K562 (cell line): Measurements from ENCODE around the gene KL.

Experiments used
- CTCF ChIP-seq, 3 experiments: IDR thresholded peaks in 2 of 3; conservative IDR thresholded peaks in 1 of 3; 2 replicates each; pipeline ENCODE4 v1.5.1; 2011 to 2012; ENCODE audit warnings: low read length in 3 of 3, mild to moderate bottlenecking in 3 of 3, control low read depth in 2 of 3, improper control_type of control experiment in 1 of 3, inconsistent platforms in 1 of 3, low read depth in 1 of 3, mixed read lengths in 1 of 3, moderate library complexity in 1 of 3; ENCODE audit not compliant: insufficient read depth in 2 of 3
- MTA1 ChIP-seq: fragments of 450-650 bp; IDR thresholded peaks from 2 replicates; pipeline ENCODE4 v1.6.1; 2017; ENCODE audit warnings: borderline replicate concordance
- NFYB ChIP-seq: IDR thresholded peaks from 2 replicates; pipeline ENCODE4 v1.6.1; 2011; ENCODE audit warnings: mild to moderate bottlenecking, moderate library complexity; ENCODE audit not compliant: insufficient read length; ENCODE audit errors: extremely low read depth
- POLR2A ChIP-seq: fragments of 450-650 bp; conservative IDR thresholded peaks from 2 replicates; pipeline ENCODE4 v1.6.1; 2016
- POLR2H ChIP-seq: IDR thresholded peaks from 2 replicates; pipeline ENCODE4 v1.6.1; 2016; ENCODE audit warnings: missing genetic modification characterization, low read depth, mild to moderate bottlenecking, control low read depth, missing compliant biosample characterization, moderate library complexity
- ZBTB33 ChIP-seq: sonication (generic); formaldehyde crosslinking; IDR thresholded peaks from 2 replicates; pipeline ENCODE4 v1.8.1; 2023; ENCODE audit warnings: mild to moderate bottlenecking, missing genetic modification reagents
- ZNF165 ChIP-seq: fragments of 250-450 bp; sonication (Bioruptor Pico); IDR thresholded peaks from 2 replicates; pipeline ENCODE4 v1.4.0; 2020; ENCODE audit warnings: borderline replicate concordance
- ZNF318 ChIP-seq, 2 experiments: fragments of 450-650 bp; IDR thresholded peaks; 2 replicates each; pipeline ENCODE4 v1.6.1; 2016; ENCODE audit warnings: mild to moderate bottlenecking in 2 of 2, borderline replicate concordance in 1 of 2, low read depth in 1 of 2, moderate library complexity in 1 of 2
- TF ChIP-seq, protein P1 (sequence below): sonication (generic); formaldehyde crosslinking; IDR thresholded peaks from 2 replicates; pipeline ENCODE4 v1.9.0; 2022; ENCODE audit warnings: mild to moderate bottlenecking, missing genetic modification reagents

DNA sequence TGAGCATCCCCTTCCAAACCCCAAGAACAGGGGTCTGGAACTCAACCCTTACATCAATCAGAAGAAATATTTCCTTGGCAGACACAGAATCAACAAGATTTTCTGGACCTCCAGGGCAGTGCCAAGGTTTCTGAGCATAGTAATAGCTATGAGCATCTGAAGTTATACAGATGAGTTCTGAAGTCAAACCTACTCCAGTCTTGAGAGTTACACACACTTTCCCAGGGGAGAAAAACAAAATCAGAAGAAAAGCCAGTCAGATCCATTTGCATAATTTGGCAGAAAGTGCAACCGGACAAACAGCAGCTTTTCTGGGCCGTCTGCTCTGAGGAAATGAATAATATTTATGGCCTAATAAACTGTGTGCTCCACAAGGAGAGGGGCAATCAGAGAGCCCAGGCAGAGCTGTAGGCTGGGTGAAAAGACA, 93.1 kb downstream of the KL start:
- TF ChIP-seq ZNF318 (IDR thresholded peaks at IDR 0.05; ENCODE audit: borderline replicate concordance in 1 of 2, low read depth in 1 of 2), result no peak
- no peak for TF ChIP-seq CTCF (IDR thresholded peaks at IDR 0.05 in 2 of 3, conservative IDR thresholded peaks at IDR 0.05 in 1 of 3; ENCODE audit: insufficient read depth in 2 of 3, low read depth in 1 of 3, low read length in 3 of 3)
- TF ChIP-seq MTA1, result no peak
- TF ChIP-seq ZNF165 (CRISPR knock-in tag), result no peak
- TF ChIP-seq NFYB, result no peak
- no peak for TF ChIP-seq ZBTB33
- no peak for TF ChIP-seq POLR2H
- TF ChIP-seq, protein P1, sequence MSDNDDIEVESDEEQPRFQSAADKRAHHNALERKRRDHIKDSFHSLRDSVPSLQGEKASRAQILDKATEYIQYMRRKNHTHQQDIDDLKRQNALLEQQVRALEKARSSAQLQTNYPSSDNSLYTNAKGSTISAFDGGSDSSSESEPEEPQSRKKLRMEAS (CRISPR knock-in tag), result no peak
- no peak for TF ChIP-seq POLR2A
